ENCODE results near the gene PLEKHB1.

DNA sequence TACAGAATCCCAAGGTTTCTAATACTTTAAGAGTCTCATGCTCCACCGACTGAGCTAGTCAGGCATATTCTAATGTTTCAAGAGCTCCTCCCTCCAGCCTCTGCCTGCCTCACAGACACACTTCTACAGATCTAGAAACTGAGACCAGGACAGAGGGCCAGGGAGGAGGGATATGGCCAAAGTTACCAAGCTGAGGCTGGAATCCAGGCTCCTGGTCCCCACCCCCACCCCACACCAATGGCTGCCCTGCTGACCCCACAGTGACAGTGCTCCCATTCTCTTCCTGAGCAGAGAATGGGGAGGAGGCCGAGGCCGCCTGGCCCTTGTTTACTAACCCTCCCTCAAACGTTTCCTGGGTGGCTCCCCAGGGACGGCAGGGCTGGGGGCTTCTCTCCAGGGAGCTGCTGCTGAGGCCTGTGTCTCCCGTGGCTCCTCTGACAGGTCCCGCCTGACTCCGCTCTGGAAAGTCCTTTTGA lies 2.2 kb downstream of the PLEKHB1 start:
- TF ChIP-seq POLR2AphosphoS5 (IDR thresholded peaks at IDR 0.05; ENCODE audit: low read depth, low read length) = no peak
- no peak for TF ChIP-seq POLR2A (IDR thresholded peaks at IDR 0.05; ENCODE audit: low read depth, low read length)
- TF ChIP-seq TAF1 (IDR thresholded peaks at IDR 0.05; ENCODE audit: borderline replicate concordance, low read depth, low read length) = no peak

All from GM12892 (cell line).